Measurements from ENCODE around the gene HIGD2A.

HIGD2A gene

DNA sequence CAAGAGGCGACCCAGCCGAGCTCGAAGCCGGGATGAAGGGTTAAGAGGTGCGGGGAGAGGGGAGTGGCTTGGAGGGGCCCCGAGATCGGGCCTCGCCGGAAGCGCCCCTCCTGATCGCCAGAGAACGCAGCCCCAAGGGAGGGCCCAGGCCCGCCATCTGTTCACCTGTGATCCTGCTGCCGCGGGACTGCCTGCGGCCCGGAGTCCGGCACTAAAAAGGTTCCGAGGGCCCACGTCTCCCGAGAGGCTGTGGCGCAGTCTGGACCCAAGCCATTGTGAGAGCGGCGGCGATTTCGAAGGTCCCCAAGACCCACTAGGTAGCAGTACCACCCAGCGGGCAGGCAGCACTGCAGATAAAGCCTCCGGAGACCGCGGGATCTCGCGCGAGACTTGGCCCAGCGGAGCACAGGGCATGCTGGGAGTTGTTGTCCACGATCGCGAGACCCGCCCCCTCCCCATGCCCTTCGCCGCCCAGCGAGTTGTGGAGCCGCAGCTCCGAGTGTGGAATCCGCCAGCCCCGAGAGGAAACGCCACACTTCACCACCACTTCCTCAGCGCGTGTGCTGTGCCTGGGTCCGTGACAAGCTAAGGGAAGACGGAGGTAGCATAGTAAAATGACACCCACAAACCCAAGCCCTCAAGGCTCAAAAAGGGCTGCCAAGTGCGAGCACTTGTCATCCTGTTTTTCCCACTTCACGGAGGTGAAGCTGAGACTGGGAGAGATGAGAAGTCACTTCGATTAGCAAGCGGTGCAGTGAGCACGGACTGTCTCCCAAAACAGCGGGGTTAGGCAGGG lies 26.9 kb upstream of the HIGD2A start, which contains the start of gene KIAA1191:
TSS of gene KIAA1191 (minus strand) at position 328 of the 796 bp plus-strand sequence. CDS start 2,256 bp downstream, outside the sequence.
- peak within 1 kb of the TSS; percentile 97 for H3K4me3 ChIP-seq (ENCODE audit: low read length)
- TF ChIP-seq ZNF274 (IDR thresholded peaks at IDR 0.05; ENCODE audit: low read depth, low read length), result no peak

DNA sequence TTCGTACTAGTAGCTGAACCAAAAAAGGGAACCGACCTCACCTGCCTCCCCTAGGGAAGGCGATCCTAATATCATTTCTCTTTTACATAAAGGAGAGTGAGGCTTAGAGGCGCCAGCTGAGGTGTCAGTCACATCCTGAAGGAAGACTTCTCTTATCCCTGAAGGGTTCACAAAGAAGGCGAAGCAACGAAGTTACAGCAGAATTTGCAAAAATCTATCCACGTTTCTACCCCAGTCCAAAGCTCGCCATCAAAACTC lies 26.4 kb upstream of the HIGD2A start:
- peak overlapping the region; percentile 97; the same call in 1 of the 2 replicates for H3K4me3 ChIP-seq (ENCODE audit: low read length)
- no peak for TF ChIP-seq ZNF274 (IDR thresholded peaks at IDR 0.05; ENCODE audit: low read depth, low read length)

DNA sequence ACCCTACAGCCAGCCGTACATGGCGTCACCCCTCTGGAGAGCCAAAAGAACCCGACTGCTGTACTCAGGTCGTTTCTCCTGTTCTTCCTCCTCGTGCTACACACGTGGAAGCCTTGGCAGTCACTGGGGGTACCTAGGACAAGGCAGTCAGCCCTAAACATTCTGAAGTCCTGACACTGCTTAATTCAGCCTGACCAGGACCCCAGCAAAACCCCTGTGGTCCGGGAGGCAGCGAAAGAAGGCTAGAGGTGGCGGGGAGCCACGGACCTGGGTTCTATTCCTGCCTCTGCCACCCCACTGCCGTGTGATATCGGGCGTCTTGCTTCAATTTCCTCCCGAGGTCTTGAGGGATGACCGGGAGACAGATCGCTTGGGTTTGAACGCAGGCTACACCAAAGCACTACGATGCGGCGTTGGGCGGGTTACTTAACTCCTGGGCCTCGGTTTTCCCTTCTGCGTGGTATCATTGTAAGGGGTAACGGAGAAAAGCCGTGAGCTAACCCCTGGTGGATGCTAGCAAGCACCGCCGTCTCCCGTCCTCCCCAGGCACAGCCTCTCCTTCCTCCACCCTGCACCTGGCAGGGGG lies 23.7 kb upstream of the HIGD2A start:
- H3K4me3 ChIP-seq (ENCODE audit: low read length), result peak overlapping the region; percentile 80; the same call in 1 of the 2 replicates

DNA sequence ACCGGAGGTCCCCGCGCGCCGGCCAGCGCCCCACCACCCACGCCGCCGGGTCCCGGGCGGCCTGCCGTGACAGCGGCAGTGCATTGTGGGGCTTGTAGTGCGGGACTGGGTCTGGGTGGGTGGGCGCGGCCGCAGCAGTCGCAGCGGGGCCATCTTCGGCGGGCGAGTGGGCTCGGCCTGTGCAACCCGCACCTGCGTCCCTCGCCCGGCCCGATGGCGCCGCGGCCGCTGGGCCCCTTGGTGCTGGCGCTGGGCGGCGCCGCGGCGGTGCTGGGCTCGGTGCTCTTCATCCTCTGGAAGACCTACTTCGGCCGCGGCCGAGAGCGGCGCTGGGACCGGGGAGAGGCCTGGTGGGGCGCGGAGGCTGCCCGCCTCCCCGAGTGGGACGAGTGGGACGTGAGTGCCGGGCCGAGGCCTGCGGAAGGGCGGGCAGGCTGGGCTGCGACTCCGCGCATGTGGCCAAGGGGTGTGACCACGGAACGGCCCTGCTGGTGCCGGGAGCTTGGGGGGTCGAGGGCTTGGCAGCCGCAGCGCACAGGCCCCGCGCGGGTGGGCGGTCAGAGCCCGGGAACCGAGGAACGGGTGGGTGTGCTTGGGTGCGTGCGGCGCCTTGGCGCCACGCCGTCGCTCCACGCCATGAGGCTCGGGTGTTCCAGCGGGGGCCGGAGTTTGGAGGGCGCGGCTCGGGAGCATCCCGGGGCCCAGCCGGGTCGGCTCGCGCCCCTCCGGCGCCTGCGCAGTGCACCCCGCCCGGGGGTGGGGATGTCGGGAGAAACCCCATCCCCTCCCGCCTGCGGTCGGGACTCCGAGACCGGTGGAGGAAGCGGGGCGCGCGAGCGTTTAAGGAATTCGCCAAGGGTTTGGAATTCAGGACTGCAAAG lies 23.0 kb upstream of the HIGD2A start, which contains the start of gene ARL10:
TSS of gene ARL10 (plus strand) at position 137 of the 881 bp plus-strand sequence. CDS start at position 214, 77 bp downstream.
- H3K4me3 ChIP-seq (ENCODE audit: low read length), result peak within 1 kb of the TSS; percentile 80

More for the DNA sequence above, 23.7 kb upstream of the HIGD2A start:
- no peak for TF ChIP-seq ZNF274 (IDR thresholded peaks at IDR 0.05; ENCODE audit: low read depth, low read length)

DNA sequence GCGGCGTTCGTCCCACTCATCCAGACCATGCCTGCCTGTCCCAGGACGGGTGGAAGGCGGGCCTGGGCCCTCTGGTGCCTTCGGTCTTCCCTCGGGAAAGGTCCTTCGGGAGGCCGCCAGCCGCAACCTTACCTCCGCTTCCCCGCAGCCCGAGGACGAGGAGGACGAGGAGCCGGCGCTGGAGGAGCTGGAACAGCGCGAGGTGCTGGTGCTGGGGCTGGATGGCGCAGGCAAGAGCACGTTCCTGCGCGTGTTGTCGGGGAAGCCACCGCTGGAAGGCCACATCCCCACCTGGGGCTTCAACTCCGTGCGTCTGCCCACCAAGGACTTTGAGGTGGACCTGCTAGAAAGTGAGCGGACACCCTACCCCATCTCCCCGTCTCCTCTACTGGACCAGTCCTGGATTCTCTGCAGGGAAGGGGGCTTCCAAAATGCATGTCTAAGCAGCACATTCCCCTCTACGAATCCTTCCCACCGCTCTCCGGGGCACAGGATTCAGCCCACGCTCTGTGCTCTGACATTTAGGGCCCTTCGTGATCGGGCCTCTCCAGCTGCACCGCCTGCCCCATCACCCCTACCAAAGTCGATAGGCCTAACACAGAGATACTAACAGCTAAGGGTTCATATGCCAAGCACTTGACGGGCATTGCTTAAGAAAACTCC lies 22.2 kb upstream of the HIGD2A start:
- peak overlapping the region; percentile 80; the same call in 1 of the 2 replicates for H3K4me3 ChIP-seq (ENCODE audit: low read length)
- TF ChIP-seq ZNF274 (IDR thresholded peaks at IDR 0.05; ENCODE audit: low read depth, low read length), result no peak

More for the DNA sequence above, 23.0 kb upstream of the HIGD2A start, which contains the start of gene ARL10:
- no peak for TF ChIP-seq ZNF274 (IDR thresholded peaks at IDR 0.05; ENCODE audit: low read depth, low read length)

DNA sequence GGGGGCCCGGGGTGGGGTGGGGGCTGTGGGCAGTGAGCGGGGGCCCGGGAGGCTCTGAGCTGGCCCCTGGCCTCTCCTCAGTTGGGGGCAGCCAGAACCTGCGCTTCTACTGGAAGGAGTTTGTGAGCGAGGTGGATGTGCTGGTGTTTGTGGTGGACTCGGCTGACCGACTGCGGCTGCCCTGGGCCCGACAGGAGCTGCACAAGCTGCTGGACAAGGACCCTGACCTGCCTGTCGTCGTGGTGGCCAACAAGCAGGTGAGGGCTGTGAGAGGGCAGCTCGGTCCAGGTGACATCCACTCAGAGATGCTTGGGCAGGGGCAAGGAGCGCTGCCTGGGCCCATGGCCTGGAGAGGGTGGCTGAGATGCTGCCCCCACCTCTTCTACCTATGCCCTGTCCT lies 19.8 kb upstream of the HIGD2A start:
- H3K4me3 ChIP-seq (ENCODE audit: low read length), result no peak overlapping the region
- no peak for TF ChIP-seq ZNF274 (IDR thresholded peaks at IDR 0.05; ENCODE audit: low read depth, low read length)

DNA sequence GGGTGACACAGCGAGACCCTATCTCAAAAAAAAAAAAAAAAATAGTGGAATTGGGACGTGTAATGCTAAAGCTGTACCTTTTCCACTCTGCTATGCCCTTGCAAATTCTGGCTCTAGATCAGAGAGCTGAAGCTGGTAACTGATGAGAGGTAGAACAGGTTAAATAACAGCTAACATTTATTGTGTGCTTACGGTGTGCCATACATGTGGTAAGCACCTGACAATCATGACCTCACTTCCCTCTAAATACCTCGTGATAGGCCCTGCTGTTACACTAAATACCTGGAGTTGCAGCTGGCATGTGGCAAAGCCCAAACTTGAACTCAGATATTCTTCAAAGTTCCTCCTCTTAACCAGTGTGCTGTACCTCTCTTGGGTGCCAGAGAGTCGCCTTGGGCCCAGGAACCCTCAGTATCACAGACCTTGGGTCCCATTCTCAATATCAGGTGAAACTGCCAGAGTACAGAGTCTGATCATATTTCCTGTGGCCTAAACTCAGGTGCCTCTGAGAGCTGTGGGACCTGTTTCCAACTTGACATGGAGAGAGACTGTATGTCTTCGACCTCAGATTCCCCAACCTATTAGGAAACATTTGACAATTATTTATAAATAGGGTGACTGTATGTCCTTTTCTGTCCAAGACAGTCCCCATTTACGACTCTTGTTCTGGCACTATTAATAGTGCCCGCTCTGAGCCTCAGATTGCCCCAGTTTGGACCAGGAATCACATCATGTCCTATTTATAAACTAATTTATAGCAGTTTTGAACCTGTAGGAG lies 18.4 kb upstream of the HIGD2A start:
- H3K4me3 ChIP-seq (ENCODE audit: low read length), result no peak overlapping the region
- no peak for TF ChIP-seq ZNF274 (IDR thresholded peaks at IDR 0.05; ENCODE audit: low read depth, low read length)

DNA sequence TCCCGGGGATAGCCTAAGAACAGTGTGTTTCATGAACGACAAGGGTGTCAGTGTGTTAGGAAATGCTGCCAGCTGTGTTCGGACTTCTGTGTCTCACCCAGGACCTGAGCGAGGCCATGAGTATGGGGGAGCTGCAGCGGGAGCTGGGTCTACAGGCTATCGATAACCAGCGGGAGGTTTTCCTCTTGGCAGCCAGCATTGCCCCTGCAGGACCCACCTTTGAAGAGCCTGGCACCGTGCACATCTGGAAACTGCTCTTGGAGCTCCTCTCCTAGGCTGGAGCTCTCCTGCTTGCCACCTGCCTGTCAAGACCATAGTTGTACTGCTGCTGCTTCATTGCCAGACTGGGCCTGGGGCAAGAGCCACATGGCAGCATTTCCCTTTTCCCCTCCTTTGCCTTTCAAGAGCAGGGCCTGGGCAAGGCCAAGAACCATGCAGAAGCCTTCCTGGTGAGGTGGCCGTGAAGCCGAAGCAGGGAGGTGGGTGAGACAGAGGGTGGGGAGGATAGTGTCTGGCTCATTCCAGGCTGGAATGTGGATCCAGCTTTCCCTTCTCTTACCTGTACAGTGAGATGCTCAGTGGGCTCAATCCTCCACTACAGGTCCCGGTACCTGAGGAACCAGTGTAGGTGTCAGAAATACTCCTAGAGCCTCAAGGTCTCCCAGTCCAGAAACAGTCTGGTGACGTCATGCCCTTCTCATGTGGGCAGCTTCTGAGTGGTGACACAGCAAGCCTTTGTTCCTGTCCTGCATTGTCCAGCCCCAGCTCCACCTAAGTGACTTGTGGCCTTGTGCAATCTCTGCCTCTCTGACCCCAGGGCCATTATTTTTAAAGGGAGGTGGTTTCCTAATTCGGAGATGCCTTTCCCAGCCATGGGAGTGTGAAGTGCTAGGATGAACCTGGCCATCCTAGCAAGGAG lies 16.7 kb upstream of the HIGD2A start:
- TF ChIP-seq ZNF274 (IDR thresholded peaks at IDR 0.05; ENCODE audit: low read depth, low read length), result no peak
- no peak overlapping the region for H3K4me3 ChIP-seq (ENCODE audit: low read length)

DNA sequence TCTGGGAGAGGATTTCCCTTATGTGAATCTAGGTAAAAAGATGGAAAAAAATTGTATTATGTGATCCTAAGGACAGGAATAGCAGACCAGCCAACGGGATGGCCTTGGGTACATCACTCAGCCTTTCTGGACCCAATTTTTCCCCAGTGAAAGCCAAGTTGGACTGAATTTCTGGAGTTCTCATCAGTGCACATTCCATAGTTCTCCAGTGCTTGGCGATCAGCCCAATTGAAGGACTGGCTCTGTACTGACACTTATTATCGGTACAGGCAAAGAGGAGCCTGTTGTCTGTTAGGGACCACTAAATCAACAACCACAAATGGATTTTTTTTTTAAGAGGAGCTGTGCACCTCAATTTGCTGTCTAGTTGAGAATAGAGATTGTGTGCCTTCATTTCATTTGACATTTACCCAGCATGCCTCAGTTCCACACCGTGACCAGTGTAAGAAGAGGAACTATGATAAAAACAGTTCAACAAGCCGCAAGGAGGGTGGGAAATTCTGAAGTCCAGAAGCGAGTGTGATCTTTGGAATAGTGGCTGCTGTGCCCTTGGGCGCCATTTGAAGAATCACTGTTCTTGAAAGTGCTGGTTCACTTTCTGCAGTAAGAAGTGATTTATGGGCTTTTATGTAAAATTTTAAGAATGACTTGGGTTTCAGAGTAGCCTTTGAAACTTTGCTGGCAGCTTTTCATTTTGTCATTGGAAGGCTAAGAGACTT lies 15.3 kb upstream of the HIGD2A start:
- no peak for TF ChIP-seq ZNF274 (IDR thresholded peaks at IDR 0.05; ENCODE audit: low read depth, low read length)
- H3K4me3 ChIP-seq (ENCODE audit: low read length), result no peak overlapping the region

DNA sequence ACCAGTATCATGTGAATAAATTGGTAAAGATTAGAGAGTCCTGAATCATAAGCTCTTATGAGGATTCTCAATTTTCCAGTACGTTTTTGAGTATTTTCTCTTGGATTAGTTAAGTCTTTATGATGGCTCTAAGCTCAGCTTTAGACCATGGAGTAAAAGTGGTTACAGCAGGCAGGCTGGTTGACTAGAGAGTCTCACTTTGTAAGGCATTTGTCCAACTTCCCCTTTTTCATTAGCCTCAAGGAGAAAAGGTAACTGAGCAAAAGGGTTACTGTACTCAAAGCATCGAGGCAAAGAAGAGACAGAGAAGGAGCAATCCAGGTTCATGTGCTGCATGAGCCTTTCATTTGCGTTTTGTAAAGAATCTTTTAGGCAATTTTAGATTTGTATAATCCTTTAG lies 8.7 kb upstream of the HIGD2A start:
- TF ChIP-seq ZNF274 (IDR thresholded peaks at IDR 0.05; ENCODE audit: low read depth, low read length), result no peak
- no peak overlapping the region for H3K4me3 ChIP-seq (ENCODE audit: low read length)

DNA sequence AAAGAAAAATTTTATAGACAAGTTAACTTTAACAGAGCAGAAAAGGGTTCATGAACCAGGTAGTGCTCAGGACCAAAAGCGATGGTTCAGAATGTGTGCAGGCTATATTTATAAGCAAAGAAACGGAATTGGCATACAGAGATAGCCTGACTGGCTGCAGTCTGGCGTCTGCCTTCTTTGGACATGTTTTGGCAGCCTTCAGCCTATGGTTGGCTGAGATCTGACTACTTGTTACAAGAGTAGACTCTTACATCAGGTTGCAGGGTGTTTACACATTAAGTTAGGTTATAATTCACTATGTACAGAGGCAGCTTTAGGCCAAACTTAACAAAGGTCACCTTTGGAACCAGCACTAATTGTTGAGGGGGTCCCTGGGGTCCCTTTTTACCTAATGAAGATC lies 7.1 kb upstream of the HIGD2A start:
- no peak for TF ChIP-seq ZNF274 (IDR thresholded peaks at IDR 0.05; ENCODE audit: low read depth, low read length)
- no peak overlapping the region for H3K4me3 ChIP-seq (ENCODE audit: low read length)

DNA sequence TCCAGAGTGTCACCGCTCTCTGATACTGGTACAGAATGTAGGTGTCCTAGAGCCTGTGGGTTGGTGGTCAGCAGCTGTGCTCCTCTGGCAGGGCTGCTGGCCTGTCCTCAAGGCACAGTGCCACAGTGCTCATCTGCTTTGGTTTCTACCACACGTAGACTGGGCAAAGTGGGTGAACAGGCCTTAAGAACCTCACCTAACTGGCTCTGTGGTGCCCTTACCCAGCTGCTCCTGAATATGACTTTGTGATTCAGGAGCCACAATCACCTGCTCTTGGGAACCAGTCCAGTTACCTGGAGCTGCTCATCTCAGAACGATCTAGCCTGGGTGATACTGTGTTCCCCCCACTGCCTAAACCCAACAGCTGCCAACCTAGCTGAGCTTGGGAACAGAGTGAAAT lies 6.6 kb upstream of the HIGD2A start:
- TF ChIP-seq ZNF274 (IDR thresholded peaks at IDR 0.05; ENCODE audit: low read depth, low read length), result no peak
- H3K4me3 ChIP-seq (ENCODE audit: low read length), result no peak overlapping the region

Data from GM08714 (cell line).